ENCODE data around the gene TBCEL. TPM values are rescaled to one million over a fixed set of nuclear protein-coding genes. Genes with fewer than 3 reads are reported as not detected.

The TBCEL gene
- total RNA-seq, 4 donors from 2014 or later = 5.4 to 15.2 (median 8.4) TPM

GRCh38 chr11:121041072-121041471 is 17.2 kb downstream of the TBCEL start:
- ATAC-seq (no peak), DNase-seq (no peak)
- in situ Hi-C loops (cut with MboI; ENCODE audit: low sequenced_read_pairs in 4 of 4) (no loop called here), intact Hi-C loops (cut with DNase I; ENCODE audit: low total_unique reads) (no loop called here)
- Histone ChIP-seq H3K36me3 (no peaks in the 10 kb centered on the region), H3K4me3 (no peak overlapping the region), H3K4me1 (no peaks in the 10 kb centered on the region), H3K27ac (no peak overlapping the region), H3K9me3 (no peaks in the 10 kb centered on the region), H3K27me3 (no peaks in the 10 kb centered on the region)
- TF ChIP-seq POLR2A (IDR thresholded peaks at IDR 0.05) (no peak), CTCF (IDR thresholded peaks at IDR 0.05 in 4 of 5, conservative IDR thresholded peaks at IDR 0.05 in 1 of 5) (no peak)

DNA sequence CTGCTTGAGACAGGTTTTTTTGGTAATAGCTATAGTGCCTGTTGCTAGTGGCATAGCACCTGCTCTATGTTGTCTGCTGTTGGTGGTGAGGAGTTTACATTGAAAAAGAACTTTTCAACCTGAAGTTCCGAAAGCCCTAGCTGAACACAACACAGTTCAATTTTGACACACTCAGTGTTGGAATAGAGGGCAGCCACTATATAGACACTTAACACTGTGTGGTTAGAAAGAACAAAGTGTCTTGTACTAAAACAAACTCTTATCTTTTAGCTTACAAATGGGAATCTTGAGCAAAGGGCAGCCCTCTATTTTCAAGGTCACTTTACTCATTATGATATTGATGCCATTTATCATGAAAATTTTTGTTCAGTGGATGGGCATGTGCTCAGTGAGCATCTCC is 18.4 kb downstream of the TBCEL start:
- H3K36me3 ChIP-seq = peaks cover 0 to 3% of the 10 kb centered on the region in 2 donors
- intact Hi-C loops (cut with DNase I; ENCODE audit: low total_unique reads) (no loop called here), in situ Hi-C loops (cut with MboI; ENCODE audit: low sequenced_read_pairs in 4 of 4) (no loop called here)
- H3K27ac ChIP-seq = no peak overlapping the region
- no peaks in the 10 kb centered on the region for H3K27me3 ChIP-seq
- H3K4me3 ChIP-seq = no peak overlapping the region
- TF ChIP-seq CTCF (IDR thresholded peaks at IDR 0.05 in 4 of 5, conservative IDR thresholded peaks at IDR 0.05 in 1 of 5) (no peak), POLR2A (IDR thresholded peaks at IDR 0.05) (no peak)
- no peaks in the 10 kb centered on the region for H3K4me1 ChIP-seq
- DNase-seq (no peak), ATAC-seq (no peak)
- H3K9me3 ChIP-seq = no peaks in the 10 kb centered on the region

- Histone ChIP-seq H3K9me3 (no peaks in the 10 kb centered on the region), H3K36me3 (peaks cover 0 to 8% of the 10 kb centered on the region in 2 donors)
Measured at GRCh38 chr11:121047926-121048325, 24.0 kb downstream of the TBCEL start.

DNA sequence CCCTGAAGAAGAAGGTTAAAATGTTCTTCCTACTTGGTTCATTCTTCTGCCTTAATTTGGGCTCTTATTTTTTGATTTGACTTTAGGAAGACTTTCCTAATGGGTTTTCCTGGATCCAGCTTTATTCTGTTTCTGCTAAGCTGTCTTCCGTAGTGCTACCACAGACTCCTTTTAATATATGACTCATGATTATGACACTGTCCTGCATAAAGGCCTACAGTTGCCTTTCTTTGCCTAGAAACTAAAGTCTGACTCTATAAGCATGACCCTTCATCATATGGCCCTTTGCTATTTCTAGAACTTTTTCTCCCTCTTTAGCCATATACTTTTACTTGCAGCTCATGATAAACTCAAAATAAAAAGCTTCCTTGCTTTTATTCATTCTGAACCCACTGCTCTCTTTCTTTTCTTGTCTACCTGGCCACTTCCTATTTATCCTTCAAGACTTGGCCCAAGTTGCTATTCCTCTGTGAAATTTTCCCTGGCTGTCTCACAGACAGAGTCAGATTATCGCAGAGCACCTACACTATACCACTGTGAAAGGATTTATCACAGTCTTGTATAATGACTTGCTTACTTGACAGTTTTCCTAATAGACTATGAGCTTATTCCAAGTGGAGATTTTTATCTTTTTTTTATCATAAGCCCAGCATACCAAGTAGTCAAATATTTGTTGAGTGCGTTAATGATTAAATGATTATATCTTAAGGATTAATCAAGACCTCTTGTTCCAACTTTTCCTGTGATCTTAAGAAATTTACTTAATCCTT is 24.7 kb downstream of the TBCEL start:
- no peak for ATAC-seq
- H3K27me3 ChIP-seq = no peaks in the 10 kb centered on the region
- in situ Hi-C loops (cut with MboI; ENCODE audit: low sequenced_read_pairs in 4 of 4) = no loop called here
- H3K27ac ChIP-seq = no peak overlapping the region
- no peaks in the 10 kb centered on the region for H3K9me3 ChIP-seq
- TF ChIP-seq POLR2A (IDR thresholded peaks at IDR 0.05) = no peak
- no peak for TF ChIP-seq CTCF (IDR thresholded peaks at IDR 0.05 in 4 of 5, conservative IDR thresholded peaks at IDR 0.05 in 1 of 5)
- no peak overlapping the region for H3K4me3 ChIP-seq
- H3K4me1 ChIP-seq = no peaks in the 10 kb centered on the region
- DNase-seq = no peak
- intact Hi-C loops (cut with DNase I; ENCODE audit: low total_unique reads) = no loop called here
- peaks cover 0 to 14% of the 10 kb centered on the region in 2 donors for H3K36me3 ChIP-seq

More at GRCh38 chr11:121047926-121048325, 24.0 kb downstream of the TBCEL start:
- in situ Hi-C loops (cut with MboI; ENCODE audit: low sequenced_read_pairs in 4 of 4) = no loop called here
- no peaks in the 10 kb centered on the region for H3K4me1 ChIP-seq
- no peak for DNase-seq
- ATAC-seq = no peak
- H3K27me3 ChIP-seq = no peaks in the 10 kb centered on the region
- TF ChIP-seq POLR2A (IDR thresholded peaks at IDR 0.05) (no peak), CTCF (IDR thresholded peaks at IDR 0.05 in 4 of 5, conservative IDR thresholded peaks at IDR 0.05 in 1 of 5) (no peak)
- intact Hi-C loops (cut with DNase I; ENCODE audit: low total_unique reads) = no loop called here
- no peak overlapping the region for H3K27ac ChIP-seq
- H3K4me3 ChIP-seq = no peak overlapping the region

Data from gastrocnemius medialis (tissue), 4 donors.